Occipital lobe (tissue), 2 donors: ENCODE data around the gene ISG15. TPM values are rescaled to one million over a fixed set of nuclear protein-coding genes. Genes with fewer than 3 reads are reported as not detected.
"Not testable (repeated sequence)": the region's sequence is repeated elsewhere in the genome, so short reads cannot be mapped to it uniquely, and the experiment has no call there.

ENCODE experiments used
- DNase-seq: peaks from one replicate; lab custom pipeline; 2025; lab: John Stamatoyannopoulos, UW
- total RNA-seq: library from RNA; depleted of rRNA; stranded (reverse); fragments of >200 nt; gene quantifications from one replicate; pipeline ENCODE4 v1.2.3, GENCODE V29; 2014

ISG15 gene
- total RNA-seq, 1 donor from 2014 or later, result 15.0 TPM

DNA sequence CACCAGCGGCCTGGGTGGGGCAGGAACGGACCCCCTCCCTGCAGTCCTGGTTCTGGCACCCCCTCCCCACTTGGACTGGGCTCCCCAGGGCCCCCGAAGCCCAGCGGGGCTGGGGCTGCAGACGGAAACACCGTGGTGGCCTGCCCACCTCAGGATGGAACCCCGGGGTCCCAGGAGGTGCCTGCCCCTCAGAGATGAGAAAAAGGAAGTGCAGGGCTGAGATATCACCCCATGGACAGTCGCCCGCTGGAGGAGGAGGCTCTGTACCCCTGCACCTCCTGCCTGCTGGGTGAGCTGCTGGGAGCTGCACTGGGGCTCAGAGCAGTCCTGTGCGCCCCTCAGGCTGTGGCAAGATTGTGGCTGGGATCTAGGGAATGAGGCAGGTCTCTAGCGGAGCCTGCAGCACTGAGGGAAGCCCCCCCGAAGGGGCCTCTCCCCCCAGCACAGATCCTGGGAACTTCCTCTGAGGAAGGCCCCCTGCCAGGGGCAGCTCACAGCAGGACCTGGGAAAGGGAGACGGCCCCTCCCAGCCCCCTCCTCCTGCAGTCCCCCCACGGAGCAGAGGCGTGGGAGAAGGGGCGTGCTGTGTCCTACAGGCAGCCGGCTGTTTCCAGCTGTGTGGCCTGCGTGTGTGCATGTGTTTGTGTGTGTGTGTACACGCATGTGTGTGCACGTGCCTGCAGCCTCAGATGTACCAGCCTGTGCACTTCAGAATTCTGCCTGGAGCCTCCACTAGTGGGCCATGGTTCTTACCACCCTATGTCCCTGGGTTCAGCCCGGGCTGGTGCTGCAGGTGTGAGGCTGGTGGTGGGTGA, 13.5 kb downstream of the ISG15 start:
- no peak for DNase-seq

DNA sequence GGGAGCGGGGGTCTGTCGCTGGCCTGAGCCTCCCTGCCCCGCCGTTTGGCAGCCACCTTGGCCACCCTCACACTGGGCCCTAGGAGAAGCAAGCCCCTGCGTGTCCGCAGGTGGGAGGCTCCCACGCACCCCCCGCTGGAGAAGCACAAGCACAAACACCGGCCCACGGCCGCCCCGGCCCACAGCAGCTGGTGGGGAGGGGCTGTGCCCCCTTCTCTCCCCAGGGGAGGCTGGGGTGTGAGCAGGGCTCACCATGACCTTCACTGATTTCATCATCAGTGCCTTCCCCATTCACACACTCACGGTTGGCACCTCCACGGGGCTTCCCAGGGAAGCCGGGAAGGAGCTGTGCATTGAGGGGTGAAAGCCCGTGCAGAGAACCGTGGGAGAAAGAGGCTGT, 14.5 kb downstream of the ISG15 start:
- DNase-seq, result no peak

DNA sequence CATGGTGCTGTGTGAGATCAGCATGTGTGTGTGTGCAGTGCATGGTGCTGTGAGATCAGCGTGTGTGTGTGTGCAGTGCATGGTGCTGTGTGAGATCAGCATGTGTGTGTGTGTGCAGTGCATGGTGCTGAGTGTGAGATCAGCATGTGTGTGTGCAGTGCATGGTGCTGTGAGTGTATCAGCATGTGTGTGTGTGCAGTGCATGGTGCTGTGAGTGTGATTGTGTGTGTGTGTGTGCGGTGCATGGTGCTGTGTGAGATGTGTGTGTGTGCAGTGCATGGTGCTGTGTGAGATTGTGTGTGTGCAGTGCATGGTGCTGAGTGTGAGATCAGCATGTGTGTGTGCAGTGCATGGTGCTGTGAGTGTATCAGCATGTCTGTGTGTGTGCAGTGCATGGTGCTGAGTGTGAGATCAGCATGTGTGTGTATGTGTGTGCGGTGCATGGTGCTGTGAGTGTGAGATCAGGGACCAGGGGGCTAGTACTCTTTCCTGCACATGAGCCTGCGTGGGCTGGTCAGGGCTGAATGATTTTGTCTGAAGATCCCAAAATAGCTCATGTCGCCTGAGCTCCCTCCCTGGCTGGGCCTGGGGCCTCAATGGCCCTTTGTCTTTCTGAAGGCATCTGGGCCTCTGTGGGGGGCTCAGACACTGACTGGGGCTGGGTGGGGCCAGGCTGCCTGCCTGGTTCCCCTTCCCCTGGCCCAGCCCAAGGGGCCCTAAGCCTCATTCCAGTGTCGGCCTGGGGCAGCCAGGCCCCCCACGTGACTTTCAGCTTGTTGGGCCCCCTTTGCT, 17.8 kb downstream of the ISG15 start:
- not testable (repeated sequence) for DNase-seq

DNA sequence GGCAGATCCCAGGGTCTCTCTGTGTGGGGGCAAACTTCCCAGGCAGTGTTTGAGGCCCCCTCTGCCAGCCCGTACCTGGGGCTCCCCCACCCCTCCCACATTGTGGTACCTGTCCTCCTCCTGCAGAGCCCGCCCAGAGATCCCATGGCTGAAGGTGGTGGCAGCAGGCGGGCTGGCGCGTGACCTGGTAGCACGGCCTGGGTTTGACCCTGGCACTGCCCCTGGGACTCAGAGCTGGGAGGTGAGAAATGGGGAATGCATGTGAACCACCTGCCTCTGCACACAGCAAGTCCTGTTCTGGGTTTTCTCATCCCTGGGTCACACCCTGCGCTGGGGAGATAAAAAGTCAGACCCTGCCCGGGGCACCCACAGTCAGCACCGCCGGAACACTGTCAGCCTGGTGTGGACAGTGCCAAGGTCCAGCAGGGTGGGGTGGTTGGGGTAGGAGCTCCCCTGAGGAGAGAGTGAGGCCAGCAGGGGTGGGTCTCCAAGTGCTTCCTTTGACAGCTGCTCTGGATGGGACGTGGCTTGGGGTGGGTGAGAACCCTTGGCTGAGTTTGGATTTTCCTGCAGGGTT, 18.4 kb downstream of the ISG15 start:
- DNase-seq, result no peak

DNA sequence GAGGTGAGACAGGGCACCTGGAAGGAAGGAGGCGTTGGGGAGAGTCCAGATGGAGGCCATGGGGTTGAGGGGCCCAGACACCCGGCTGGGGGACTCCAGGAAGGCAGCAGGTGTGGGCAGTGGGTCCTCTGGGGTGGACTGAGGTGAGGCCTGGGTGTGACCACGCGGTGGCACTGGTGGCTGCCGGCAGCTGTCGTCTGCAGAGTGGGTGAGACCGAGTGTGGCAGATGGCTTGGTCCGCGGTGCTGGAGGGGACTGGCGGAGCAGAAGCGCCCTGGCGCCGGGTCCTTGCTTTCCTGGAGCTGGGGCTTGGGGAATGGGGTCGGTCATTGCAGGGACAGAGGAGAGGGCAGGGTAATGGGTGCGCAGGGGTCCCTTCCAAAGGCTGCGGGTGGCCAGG, 19.1 kb downstream of the ISG15 start:
- no peak for DNase-seq

DNA sequence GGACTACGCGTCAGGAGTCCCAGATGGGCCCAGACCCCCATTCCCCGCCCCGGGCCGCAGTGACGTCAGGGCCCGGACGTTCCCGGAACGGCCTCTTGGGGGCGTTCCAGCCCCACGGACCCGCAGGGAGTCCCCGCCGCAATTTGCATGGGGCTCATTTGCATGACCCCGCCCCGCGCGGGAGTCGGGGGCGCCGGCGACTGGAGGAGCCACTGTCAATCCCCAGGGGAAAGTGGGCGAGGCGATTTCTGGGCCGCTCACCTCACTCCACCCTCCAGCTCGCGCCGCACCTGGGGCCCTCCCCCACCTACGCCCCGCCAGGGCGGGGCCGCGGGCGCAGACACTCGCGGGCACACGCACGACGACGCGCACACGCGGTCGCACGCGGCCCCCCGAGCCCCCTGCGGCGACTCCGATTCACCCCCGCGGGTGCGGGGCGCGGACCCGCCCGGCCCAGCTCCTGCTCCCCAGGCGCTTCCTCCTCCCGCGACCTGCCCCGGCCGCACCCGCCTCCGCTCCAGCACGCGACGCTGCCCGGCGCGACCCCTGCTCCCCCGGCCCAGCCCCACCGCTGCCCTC, 19.8 kb downstream of the ISG15 start:
- peak; percentile 82 for DNase-seq

DNA sequence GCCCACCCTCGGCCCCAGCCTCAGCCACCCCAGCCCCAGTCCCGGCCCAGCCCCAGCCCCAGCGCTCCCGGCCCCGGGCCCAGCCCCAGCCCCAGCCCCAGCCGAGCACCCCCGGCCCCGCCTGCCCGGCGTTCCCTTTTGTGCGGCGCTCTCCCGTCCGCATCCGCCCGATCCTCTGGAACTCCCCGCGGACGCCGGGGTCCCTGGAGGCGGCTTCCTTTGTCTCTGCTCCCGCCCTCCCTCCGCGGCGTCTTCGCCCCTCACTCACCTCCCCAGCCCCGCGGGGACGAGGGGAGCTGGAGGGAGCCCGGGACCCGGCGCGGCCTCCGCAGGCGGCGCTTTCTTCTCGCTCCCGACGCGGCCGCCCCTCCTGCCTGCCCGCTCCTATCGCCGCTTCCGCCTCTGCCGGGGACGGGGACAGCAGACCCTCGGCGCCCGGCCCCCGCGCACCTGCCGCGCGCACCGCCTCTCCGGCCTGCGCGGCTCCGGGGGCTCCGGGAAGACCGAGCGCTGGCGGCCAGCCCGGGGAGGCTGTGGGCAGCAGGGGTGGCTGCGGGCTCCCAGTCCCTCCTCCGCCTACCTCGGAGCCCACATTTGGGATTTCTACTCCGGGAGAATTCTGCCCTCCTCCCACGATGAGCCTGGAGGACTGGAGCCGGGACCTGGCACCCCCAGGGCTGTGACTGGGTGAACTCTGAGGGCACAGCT, 20.6 kb downstream of the ISG15 start:
- DNase-seq, result no peak

DNA sequence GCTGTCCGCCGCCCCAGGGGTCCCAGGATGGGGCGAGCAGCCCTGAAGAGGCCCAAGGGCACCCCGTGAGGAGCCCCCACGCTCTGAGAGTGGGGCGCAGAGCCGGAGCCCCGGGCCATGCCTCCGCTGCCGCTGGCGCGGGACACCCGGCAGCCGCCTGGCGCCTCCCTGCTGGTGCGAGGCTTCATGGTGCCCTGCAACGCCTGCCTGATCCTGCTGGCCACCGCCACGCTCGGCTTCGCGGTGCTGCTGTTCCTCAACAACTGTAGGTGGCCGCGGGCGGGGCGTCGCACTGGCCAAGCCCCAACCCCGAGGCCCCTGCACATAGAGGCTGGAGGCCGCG, 21.1 kb downstream of the ISG15 start:
- no peak for DNase-seq

DNA sequence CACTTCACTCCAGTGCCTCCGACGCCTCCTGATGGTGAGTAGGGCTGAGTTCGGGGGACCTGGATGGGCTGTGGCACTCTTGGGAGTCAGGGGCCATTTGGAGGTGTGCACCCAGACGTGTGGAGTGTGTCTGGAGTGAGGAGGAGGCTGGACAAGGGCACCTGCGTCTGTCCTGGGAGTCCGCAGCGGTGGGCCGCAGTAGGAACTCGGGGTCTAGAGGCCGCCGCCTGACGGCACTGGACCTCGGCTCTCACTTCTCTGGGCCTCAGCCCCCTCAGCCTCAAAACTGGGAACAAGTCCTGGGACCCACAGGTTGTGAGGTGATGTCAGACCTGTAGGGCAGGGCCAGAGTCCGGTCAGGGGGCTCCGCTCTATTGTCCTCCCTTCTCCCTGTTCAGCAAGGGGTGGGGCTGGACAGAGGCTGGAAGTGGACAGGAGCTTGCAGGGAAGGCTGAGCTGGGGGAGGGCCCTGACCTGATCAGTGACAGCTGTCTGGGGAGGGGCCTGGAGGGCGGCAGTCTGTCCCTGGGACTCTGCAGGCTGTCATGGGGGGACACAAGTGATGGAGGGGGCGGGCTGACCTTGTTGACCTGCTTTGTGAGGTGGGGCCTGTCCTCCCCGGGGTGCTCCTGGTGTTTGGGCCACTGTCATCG, 22.1 kb downstream of the ISG15 start:
- no peak for DNase-seq

DNA sequence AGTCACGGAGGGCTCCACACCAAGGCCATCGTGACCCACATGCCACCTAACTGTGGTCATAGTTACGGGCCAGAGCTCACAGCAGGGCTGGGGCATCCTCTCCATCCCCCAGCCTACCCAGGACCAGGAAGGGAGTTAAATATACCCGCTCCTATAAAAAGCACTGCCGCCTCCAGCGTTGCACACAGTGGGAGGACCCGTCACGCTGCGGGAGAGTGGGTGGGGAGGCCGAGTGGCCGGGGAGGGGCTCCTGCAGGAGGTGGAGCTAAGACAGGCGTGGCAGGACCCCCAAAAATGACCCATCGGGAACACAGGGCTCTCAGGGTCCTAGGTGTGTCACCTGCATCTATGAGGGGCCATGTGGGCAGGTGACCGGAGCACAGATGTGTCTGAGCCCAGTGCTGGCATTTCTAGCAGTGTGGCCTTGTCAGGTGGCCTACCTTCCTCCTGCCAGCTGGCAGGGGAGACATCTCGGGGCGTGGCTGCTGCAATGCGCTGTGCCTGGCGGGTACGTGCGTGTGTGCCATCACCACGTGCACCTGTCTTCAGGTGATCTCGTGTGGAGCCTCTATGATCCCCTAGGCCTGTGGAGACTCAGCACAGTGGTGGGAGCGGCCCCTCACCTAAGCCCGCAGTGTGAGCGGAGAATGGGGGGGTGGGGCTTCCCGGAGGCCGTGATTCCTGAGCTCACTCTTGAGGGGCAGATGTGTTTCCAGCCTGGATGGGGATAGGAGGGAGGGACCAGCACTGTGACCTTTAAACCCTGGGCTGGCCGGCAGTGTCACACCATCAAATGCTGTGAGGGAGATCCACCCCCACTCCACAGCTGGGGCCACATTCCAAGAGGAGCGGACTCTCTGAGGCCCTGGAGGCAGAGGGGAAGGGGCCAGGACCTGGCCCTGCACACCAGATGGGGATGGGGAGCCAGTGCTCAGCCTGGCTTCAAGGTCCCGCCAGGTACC, 24.4 kb downstream of the ISG15 start:
- DNase-seq, result peak; percentile 35

DNA sequence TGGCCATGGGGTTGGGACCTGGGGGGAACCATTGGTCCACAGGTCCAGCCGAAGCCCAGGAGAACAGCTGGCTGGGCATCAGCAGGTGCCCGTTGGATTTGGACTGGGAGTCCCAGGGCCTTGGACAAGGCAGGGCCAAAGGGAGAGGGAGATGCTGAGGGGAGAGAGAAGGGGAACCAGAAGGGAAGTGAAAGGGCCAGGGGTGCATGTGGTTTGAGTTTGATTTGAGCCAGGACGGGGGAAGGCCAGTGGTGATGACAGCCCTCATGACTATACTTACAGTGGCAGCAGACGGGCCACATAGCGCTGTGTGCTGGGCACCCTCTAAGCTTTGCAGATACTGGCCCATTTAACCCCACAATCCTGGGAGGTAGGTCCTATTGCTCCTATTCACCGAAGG, 25.4 kb downstream of the ISG15 start:
- DNase-seq, result no peak

DNA sequence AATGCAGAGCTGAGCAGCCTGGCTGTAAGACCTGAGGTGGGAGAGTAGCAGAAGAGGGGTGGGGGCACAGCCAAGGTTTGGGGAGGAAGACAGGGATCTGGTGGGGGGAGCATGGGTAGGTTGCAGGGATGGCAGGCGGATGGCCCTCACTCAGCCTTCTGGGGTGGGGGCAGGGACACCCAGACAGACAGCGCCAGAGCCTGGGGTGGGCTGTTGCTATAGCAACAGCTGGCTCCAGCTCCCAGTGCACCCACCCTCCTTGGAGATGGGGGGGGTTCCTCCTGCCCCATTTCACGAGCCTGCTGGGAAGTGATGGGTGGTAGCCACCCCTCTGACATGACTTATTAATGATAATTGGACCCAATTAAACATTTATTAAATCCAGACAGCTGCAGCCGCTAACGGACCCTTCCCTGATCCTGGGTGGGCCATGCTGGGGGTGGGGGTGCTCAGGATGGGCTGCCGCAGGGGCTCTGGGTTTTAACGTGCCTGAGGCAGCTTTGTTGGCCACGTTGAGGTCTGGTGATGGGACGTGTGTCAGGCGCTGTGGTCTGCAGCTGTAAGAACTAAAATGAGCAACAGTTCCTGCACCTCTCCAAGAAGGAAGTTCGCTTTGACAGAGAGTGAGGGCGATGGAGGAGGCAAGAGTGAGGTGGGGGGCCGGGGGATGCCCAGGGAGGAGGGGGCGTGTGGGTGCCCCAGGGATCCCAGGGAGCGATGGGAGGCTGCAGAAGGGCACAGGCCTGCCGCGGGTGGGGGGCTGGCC, 26.0 kb downstream of the ISG15 start:
- DNase-seq, result no peak

DNA sequence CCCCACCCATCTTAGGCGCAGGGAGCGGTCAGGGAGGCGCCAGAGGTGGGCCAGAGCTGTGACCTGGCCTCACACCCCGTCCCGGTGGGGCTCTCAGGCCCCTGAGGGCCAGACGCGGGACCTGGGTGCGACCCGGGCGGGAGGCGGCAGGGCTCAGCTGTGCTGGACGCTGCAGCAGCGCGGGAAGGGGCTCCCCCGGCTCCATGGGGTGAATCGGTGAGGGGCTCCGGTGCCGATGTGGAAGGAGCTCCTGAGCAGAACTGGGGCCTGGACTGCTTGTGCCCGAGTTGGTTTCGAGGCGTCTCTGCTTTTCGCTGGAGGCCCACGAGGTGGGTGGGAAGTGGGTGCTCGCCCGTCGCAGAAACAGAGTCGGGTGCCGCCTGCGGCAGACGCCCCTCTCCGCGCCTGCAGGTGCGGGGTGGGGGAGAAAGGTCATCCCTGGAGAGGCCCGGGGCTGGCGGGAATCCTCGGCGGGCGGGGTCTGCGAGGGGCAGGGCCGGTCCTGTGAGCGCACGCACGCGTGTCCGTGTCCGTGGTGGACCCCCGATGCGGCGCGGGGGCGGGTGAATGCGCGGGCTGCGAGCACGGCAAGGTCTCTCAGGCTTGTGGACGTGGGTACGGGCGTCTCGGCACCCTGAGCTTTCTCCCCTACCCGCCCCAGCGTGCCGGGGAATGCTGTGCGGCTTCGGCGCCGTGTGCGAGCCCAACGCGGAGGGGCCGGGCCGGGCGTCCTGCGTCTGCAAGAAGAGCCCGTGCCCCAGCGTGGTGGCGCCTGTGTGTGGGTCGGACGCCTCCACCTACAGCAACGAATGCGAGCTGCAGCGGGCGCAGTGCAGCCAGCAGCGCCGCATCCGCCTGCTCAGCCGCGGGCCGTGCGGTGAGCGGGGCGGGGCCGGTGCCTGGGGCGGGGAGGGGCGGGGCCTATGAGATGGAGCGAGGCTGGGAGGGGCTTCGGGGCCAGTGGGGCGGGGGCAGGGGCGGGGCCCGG, 27.0 kb downstream of the ISG15 start:
- DNase-seq, result peak; percentile 80

DNA sequence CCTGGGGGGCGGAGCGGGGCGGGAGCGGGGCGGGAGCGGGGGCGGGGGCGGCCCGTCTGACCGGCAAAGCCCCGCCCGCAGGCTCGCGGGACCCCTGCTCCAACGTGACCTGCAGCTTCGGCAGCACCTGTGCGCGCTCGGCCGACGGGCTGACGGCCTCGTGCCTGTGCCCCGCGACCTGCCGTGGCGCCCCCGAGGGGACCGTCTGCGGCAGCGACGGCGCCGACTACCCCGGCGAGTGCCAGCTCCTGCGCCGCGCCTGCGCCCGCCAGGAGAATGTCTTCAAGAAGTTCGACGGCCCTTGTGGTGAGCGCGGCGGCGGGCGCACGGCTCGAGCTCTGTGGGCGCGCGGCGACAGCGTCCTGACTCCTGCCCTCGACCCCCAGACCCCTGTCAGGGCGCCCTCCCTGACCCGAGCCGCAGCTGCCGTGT, 27.8 kb downstream of the ISG15 start:
- DNase-seq, result no peak

DNA sequence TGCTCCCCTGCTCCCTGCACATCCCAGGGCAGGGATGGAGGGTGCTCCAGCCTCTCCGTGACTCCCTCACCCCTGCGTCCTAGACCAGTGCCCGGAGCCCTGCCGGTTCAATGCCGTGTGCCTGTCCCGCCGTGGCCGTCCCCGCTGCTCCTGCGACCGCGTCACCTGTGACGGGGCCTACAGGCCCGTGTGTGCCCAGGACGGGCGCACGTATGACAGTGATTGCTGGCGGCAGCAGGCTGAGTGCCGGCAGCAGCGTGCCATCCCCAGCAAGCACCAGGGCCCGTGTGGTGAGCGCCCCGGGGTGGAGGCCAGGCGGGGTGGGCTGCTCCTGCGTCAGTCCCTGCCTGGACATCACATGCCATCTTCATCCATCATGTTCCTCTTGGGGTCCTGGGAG, 28.6 kb downstream of the ISG15 start:
- no peak for DNase-seq

DNA sequence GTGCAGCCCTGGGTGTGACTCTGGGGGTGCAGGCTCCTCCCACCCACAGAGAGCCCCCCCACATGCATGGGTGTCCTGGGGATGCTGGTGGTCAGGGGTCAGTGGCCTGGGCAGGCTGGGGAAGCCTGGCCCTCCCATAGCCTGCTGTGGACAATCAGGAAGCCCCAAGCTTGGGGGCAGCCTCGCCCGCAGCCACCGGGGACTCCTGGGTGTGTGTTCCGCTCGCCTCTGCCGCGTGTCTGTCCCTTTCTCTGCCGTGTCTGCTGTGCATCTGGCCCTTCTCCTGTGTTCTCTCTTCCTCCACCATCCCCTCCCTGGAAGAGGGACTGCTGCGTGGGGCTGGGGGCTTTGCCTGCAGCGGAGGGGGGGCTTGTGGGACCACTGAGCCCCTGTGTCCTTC, 29.5 kb downstream of the ISG15 start:
- DNase-seq, result no peak

DNA sequence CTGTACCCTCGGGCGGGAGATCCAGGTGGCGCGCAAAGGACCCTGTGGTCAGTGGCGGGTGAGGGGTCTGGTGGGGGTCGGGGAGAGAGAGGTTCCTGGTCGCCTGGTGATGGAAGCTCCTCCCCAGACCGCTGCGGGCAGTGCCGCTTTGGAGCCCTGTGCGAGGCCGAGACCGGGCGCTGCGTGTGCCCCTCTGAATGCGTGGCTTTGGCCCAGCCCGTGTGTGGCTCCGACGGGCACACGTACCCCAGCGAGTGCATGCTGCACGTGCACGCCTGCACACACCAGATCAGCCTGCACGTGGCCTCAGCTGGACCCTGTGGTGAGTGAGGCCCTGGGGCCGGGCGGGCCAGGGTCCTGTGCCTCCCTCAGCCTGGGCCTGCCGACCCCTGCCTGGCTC, 30.1 kb downstream of the ISG15 start:
- DNase-seq, result no peak

DNA sequence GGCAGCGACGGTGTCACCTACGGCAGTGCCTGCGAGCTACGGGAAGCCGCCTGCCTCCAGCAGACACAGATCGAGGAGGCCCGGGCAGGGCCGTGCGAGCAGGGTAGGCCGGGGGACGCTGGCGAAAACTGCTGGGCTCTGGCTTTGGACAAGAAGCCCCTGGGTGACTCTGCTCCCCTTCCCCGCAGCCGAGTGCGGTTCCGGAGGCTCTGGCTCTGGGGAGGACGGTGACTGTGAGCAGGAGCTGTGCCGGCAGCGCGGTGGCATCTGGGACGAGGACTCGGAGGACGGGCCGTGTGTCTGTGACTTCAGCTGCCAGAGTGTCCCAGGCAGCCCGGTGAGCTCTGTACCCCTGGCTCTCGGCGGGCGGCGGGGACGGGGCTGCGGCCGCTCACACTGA, 30.6 kb downstream of the ISG15 start:
- no peak for DNase-seq
